Measurements from ENCODE around the gene BHLHA15.

Gene BHLHA15

DNA sequence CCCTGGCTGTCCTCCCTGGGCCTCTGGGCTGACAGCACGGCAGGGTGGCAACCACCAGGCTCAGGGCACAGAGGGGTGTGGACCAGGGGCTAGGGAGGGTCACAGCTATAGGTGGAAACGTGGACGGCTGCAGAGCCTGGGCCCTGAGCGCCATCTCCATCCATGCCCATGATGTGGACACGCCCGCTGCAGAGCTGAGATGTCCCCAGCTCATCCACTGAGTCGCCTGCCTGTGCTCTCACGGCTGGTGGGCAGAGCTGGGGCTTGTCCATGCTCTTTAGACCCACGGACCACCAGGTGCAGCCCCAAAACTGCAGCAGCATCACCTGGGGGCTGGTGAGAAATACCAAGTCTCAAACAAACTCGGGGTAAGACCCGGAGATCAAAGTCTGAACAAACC, 24.7 kb downstream of the BHLHA15 start:
- DNase-seq (ENCODE audit: low spot score): no peak
- TF ChIP-seq, protein P1, sequence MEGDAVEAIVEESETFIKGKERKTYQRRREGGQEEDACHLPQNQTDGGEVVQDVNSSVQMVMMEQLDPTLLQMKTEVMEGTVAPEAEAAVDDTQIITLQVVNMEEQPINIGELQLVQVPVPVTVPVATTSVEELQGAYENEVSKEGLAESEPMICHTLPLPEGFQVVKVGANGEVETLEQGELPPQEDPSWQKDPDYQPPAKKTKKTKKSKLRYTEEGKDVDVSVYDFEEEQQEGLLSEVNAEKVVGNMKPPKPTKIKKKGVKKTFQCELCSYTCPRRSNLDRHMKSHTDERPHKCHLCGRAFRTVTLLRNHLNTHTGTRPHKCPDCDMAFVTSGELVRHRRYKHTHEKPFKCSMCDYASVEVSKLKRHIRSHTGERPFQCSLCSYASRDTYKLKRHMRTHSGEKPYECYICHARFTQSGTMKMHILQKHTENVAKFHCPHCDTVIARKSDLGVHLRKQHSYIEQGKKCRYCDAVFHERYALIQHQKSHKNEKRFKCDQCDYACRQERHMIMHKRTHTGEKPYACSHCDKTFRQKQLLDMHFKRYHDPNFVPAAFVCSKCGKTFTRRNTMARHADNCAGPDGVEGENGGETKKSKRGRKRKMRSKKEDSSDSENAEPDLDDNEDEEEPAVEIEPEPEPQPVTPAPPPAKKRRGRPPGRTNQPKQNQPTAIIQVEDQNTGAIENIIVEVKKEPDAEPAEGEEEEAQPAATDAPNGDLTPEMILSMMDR (conservative IDR thresholded peaks at IDR 0.05; ENCODE audit: low read depth): no peak
- ChIA-PET CTCF (interaction anchor here (0.6 kb wide), 1 partner anchor 49 kb away, joined by 3 read pairs; no protein-coding TSS in a partner anchor), POLR2A (ENCODE audit: low non-redundant PET) (no interaction called here)
- no peak overlapping the region for H3K27ac ChIP-seq

DNA sequence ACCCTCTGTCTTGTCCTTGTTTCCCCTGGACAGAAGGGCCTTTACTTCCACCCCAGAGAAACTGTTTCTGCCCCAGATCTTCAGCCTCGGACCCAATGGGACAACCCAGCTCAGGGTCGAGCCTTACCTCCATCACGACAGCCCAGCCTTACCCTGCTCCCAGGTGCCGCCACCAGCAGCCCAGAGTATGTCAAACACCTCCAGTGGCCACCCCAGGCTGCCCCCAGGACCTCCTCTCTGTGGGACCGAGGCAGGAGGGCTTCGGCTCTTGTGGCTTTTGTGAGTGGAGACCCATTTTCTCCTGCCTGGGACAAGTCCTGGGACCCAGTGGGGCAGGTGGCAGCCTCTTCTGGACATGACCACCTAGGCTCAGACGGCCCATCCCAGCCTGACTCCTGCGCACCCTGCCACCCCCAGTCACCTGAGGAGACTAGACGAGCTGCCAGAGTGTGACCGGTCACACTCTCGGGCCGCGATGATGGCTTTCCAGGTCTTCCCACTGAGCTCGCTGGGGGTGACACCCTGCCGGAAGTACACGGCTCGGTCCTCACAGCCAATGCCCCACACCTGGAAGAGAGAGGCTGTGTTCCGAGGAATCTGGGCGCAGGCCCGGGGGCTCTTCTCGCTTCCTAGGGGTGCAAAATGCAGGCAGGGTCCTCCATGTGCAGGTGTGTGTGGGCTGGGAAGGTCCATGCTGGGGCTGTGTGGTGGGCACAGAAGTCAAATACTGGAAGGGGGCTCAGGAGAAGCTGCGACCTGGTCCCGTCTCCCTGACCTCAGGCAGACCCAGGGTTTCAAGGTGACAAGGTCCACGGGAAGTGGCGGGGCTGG, 25.3 kb downstream of the BHLHA15 start:
- DNase-seq (ENCODE audit: low spot score): no peak
- no peak overlapping the region for H3K27ac ChIP-seq
- ChIA-PET CTCF (interaction anchor here (0.6 kb wide), 1 partner anchor 48 kb away, joined by 3 read pairs; no protein-coding TSS in a partner anchor), POLR2A (ENCODE audit: low non-redundant PET) (no interaction called here)
- TF ChIP-seq, protein P1 (conservative IDR thresholded peaks at IDR 0.05; ENCODE audit: low read depth): no peak

DNA sequence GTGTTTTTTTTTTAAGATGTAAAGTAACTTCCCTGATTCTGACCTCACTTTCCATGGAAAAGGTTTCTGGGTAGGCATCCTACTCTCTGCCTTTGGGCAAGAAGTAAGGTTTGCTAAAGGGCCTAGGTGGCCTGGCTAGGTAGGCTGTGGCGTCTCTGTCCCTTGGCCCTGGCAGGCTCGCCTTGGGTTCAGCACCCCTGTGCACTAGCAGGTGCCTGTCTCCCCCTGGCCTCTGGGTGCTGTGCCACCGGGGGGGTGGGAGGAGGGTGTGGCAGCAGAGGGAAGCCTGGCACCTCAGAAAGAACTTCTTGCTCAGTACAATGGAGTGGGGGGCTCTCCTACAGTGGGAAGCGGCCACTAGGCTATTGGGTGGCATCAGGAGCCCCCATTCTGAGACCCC, 26.8 kb downstream of the BHLHA15 start:
- no peak overlapping the region for H3K27ac ChIP-seq
- TF ChIP-seq, protein P1 (conservative IDR thresholded peaks at IDR 0.05; ENCODE audit: low read depth): no peak
- ChIA-PET POLR2A (ENCODE audit: low non-redundant PET) (no interaction called here), CTCF (no interaction called here)
- DNase-seq (ENCODE audit: low spot score): no peak

DNA sequence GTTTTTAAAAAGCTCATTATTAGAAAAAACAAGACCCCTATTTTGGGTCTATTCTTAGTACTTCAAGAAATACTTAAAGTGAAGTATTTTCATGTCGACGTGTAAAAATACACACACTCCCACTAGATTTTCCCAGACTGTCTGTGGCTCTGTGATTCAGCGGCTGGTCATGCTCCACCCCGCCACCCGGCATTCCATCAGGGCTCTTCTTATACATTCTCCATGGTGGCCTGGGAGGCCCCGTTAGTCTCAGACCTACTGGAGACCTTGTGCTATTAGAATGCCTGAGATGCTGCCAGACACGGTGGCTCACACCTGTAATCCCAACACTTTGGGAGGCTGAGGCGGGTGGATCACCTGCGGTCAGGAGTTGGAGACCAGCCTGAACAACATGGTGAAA, 27.7 kb downstream of the BHLHA15 start:
- no peak for DNase-seq (ENCODE audit: low spot score)

DNA sequence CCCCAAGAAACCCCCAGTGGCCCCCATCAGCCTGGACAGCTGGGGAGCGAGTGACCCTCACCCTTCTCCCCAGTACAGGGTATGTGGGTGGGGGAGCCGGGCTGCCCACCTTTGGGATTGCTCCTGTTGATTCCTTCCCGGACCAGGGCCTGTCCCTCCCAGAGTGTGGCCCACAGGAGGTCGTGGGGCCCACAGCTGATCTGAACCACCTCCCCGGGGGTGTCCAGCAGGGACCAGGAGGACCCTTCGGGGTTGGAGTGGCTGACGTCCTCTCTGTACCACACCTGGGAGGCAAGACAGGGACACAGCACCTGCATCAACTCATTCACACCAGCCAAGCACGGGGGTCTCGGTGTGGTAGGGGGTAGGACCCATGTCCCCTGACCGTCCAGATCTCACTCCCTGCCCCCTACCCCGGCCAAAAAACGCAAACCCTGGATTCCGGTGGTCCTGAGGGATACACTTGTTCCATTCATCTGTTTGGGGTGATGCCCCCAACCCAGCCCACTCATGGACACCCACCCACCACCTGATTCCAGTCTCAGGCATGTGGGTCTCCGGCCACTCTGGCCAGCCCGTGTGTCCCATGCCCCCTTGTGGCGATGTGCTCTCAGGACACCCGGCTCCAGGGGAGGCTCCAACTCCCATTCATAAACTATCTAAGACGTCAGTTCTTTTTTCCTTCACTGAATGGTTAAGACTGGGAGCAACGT, 29.9 kb downstream of the BHLHA15 start:
- TF ChIP-seq, protein P1 (conservative IDR thresholded peaks at IDR 0.05; ENCODE audit: low read depth): peak; percentile 56
- H3K27ac ChIP-seq: no peak overlapping the region
- peak; percentile 56 for DNase-seq (ENCODE audit: low spot score)
- POLR2A ChIA-PET (ENCODE audit: low non-redundant PET): no interaction called here
- CTCF ChIA-PET: no interaction called here

More for the DNA sequence above, 27.7 kb downstream of the BHLHA15 start:
- ChIA-PET CTCF (no interaction called here), POLR2A (ENCODE audit: low non-redundant PET) (no interaction called here)
- TF ChIP-seq, protein P1 (conservative IDR thresholded peaks at IDR 0.05; ENCODE audit: low read depth): no peak
- no peak overlapping the region for H3K27ac ChIP-seq

DNA sequence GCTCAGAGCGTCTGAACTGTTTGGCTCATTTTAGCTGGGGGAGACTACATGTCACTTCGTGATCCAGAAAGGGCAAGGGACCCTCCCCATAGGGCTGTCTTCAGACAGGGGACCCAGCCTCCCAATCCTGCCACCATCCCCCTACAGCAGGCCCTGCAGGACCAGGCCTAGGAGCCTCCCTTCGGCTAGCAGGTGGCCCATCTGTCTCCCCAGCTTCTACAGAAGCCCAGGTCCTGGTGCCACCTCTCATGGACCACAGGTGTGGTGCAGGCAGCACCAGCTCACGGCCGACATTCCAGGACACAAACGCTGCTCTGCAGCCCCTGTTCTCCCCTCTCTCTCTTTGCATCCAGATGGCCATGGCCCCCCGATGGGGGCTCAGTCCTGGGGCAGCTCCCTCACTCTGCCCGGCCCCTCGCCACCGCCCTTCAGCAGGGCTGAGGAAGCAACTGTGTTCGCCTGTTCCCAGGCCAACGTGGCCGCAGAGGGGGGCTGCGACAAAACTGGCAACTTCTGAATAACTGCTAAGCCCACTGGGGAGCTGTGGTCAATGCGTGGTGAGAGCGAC, 30.5 kb downstream of the BHLHA15 start:
- CTCF ChIA-PET: no interaction called here
- no peak overlapping the region for H3K27ac ChIP-seq

More for the DNA sequence above, 30.5 kb downstream of the BHLHA15 start:
- POLR2A ChIA-PET (ENCODE audit: low non-redundant PET): no interaction called here
- TF ChIP-seq, protein P1 (conservative IDR thresholded peaks at IDR 0.05; ENCODE audit: low read depth): no peak
- no peak for DNase-seq (ENCODE audit: low spot score)
